ENCODE measurements around the gene NSL1. TPM values are rescaled to one million over a fixed set of nuclear protein-coding genes. Genes with fewer than 3 reads are reported as not detected.
A peak's percentile ranks its signal among the peaks of the same experiment; 100 is the strongest.

Gene NSL1
- total and polyA plus RNA-seq, 2 experiments from 2014 or later = 30.7 to 32.0 TPM

DNA sequence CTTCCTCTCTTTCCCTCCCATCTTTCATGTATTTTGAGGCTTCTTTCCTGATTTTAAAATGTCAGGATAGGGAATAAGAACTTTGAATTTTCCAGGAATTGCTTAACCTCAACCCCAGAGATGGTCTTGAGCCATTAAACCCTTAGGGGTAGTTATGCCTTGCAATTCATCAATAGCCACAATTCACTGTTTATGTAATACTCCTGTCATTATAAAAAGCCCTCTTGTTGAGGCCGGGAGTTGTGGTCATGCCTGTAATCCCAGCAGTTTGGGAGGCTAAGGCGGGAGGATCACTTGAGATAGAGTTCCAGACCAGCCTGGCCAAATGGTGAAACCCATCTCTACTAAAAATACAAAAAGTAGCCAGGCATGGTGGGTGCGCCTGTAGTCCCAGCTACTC lies 31.4 kb upstream of the NSL1 start:
- Histone ChIP-seq H3K36me3 (ENCODE audit: low read depth) (no peaks in the 10 kb centered on the region), H4K20me1 (ENCODE audit: insufficient read depth) (no peaks in the 10 kb centered on the region), H3K79me2 (ENCODE audit: insufficient read depth) (no peaks in the 10 kb centered on the region), H3K4me2 (ENCODE audit: unreplicated experiment) (no peak overlapping the region), H3K9me3 (ENCODE audit: low read depth) (no peaks in the 10 kb centered on the region), H3K27ac (no peak overlapping the region), H3F3A (ENCODE audit: insufficient read depth) (no peaks in the 10 kb centered on the region), H3K4me1 (ENCODE audit: insufficient read depth) (no peaks in the 10 kb centered on the region), H2AFZ (no peak overlapping the region), H3K4me3 (no peak overlapping the region), H3K27me3 (replicated peaks; ENCODE audit: insufficient read depth) (no peaks in the 10 kb centered on the region), H3K9ac (no peak overlapping the region), H3K9me2 (ENCODE audit: insufficient read depth) (no peaks in the 10 kb centered on the region)
- no peak for DNase-seq
- in situ Hi-C loops (cut with MboI) = no loop called here
- TF ChIP-seq EZH2 (IDR thresholded peaks at IDR 0.05; ENCODE audit: insufficient read depth, poor library complexity, severe bottlenecking) = no peak
- no peak for TF ChIP-seq EZH2phosphoT487 (IDR thresholded peaks at IDR 0.05; ENCODE audit: insufficient read depth, low read depth)
- 73 to 80% methylated on average over 3 of the region's 3 CpGs for WGBS, 2 experiments (ENCODE audit: low coverage in 1 of 2, low lambda C conversion rate in 2 of 2, missing lambda C conversion rate in 2 of 2)

- H3K9ac ChIP-seq = no peak overlapping the region
- no peaks in the 10 kb centered on the region for H3K9me2 ChIP-seq (ENCODE audit: insufficient read depth)
- H3K79me2 ChIP-seq (ENCODE audit: insufficient read depth) = no peaks in the 10 kb centered on the region
- no peaks in the 10 kb centered on the region for H3K9me3 ChIP-seq (ENCODE audit: low read depth)
- no peak overlapping the region for H2AFZ ChIP-seq
- H3K4me3 ChIP-seq = no peak overlapping the region
- H3K27ac ChIP-seq = no peak overlapping the region
- in situ Hi-C loops (cut with MboI) = no loop called here
- no peak for DNase-seq
- H3K4me2 ChIP-seq (ENCODE audit: unreplicated experiment) = no peak overlapping the region
- H3K4me1 ChIP-seq (ENCODE audit: insufficient read depth) = no peaks in the 10 kb centered on the region; the same call in 1 of the 2 replicates
- H3K27me3 ChIP-seq (replicated peaks; ENCODE audit: insufficient read depth) = no peaks in the 10 kb centered on the region
- TF ChIP-seq EZH2phosphoT487 (IDR thresholded peaks at IDR 0.05; ENCODE audit: insufficient read depth, low read depth) = no peak
- TF ChIP-seq EZH2 (IDR thresholded peaks at IDR 0.05; ENCODE audit: insufficient read depth, poor library complexity, severe bottlenecking) = no peak
- H3F3A ChIP-seq (ENCODE audit: insufficient read depth) = no peaks in the 10 kb centered on the region
- 75 to 79% methylated on average over 2 of the region's 2 CpGs for WGBS, 2 experiments (ENCODE audit: low coverage in 1 of 2, low lambda C conversion rate in 2 of 2, missing lambda C conversion rate in 2 of 2)
- H3K36me3 ChIP-seq (ENCODE audit: low read depth) = no peaks in the 10 kb centered on the region
- H4K20me1 ChIP-seq (ENCODE audit: insufficient read depth) = no peaks in the 10 kb centered on the region
Measured at GRCh38 chr1:212820969-212821368, 29.4 kb upstream of the NSL1 start.

- H3K79me2 ChIP-seq (ENCODE audit: insufficient read depth) = no peaks in the 10 kb centered on the region
- no peaks in the 10 kb centered on the region for H3K9me2 ChIP-seq (ENCODE audit: insufficient read depth)
- no peaks in the 10 kb centered on the region for H3K27me3 ChIP-seq (replicated peaks; ENCODE audit: insufficient read depth)
- no peak overlapping the region for H2AFZ ChIP-seq
- no peaks in the 10 kb centered on the region for H4K20me1 ChIP-seq (ENCODE audit: insufficient read depth)
- H3K9ac ChIP-seq = no peak overlapping the region
- H3K36me3 ChIP-seq (ENCODE audit: low read depth) = no peaks in the 10 kb centered on the region
- H3K4me3 ChIP-seq = no peak overlapping the region
- 57% methylated on average over 5 of the region's 5 CpGs for WGBS, 2 experiments (ENCODE audit: low coverage in 1 of 2, low lambda C conversion rate in 2 of 2, missing lambda C conversion rate in 2 of 2)
- no peak for DNase-seq
- no peaks in the 10 kb centered on the region; the same call in 1 of the 2 replicates for H3K4me1 ChIP-seq (ENCODE audit: insufficient read depth)
- no peak for TF ChIP-seq EZH2phosphoT487 (IDR thresholded peaks at IDR 0.05; ENCODE audit: insufficient read depth, low read depth)
- TF ChIP-seq EZH2 (IDR thresholded peaks at IDR 0.05; ENCODE audit: insufficient read depth, poor library complexity, severe bottlenecking) = no peak
- no peak overlapping the region for H3K27ac ChIP-seq
- H3K4me2 ChIP-seq (ENCODE audit: unreplicated experiment) = no peak overlapping the region
- H3K9me3 ChIP-seq (ENCODE audit: low read depth) = no peaks in the 10 kb centered on the region
- H3F3A ChIP-seq (ENCODE audit: insufficient read depth) = no peaks in the 10 kb centered on the region
- in situ Hi-C loops (cut with MboI) = no loop called here
Measured at GRCh38 chr1:212819726-212820125, 28.1 kb upstream of the NSL1 start.

GRCh38 chr1:212816567-212817278 lies 25.1 kb upstream of the NSL1 start:
- no peaks in the 10 kb centered on the region for H3F3A ChIP-seq (ENCODE audit: insufficient read depth)
- H2AFZ ChIP-seq = no peak overlapping the region
- H3K9me3 ChIP-seq (ENCODE audit: low read depth) = no peaks in the 10 kb centered on the region
- no peaks in the 10 kb centered on the region for H3K27me3 ChIP-seq (replicated peaks; ENCODE audit: insufficient read depth)
- in situ Hi-C loops (cut with MboI) = no loop called here
- H4K20me1 ChIP-seq (ENCODE audit: insufficient read depth) = no peaks in the 10 kb centered on the region
- H3K27ac ChIP-seq = no peak overlapping the region
- no peaks in the 10 kb centered on the region; the same call in 1 of the 2 replicates for H3K4me1 ChIP-seq (ENCODE audit: insufficient read depth)
- peak; percentile 5 for DNase-seq
- no peak overlapping the region for H3K9ac ChIP-seq
- no peaks in the 10 kb centered on the region for H3K9me2 ChIP-seq (ENCODE audit: insufficient read depth)
- H3K36me3 ChIP-seq (ENCODE audit: low read depth) = no peaks in the 10 kb centered on the region; the same call in 1 of the 2 replicates
- no peak overlapping the region for H3K4me2 ChIP-seq (ENCODE audit: unreplicated experiment)
- 83 to 85% methylated on average over 3 of the region's 3 CpGs for WGBS, 2 experiments (ENCODE audit: low coverage in 1 of 2, low lambda C conversion rate in 2 of 2, missing lambda C conversion rate in 2 of 2)
- TF ChIP-seq EZH2phosphoT487 (IDR thresholded peaks at IDR 0.05; ENCODE audit: insufficient read depth, low read depth) (no peak), EZH2 (IDR thresholded peaks at IDR 0.05; ENCODE audit: insufficient read depth, poor library complexity, severe bottlenecking) (no peak)
- H3K4me3 ChIP-seq = no peak overlapping the region
- no peaks in the 10 kb centered on the region for H3K79me2 ChIP-seq (ENCODE audit: insufficient read depth)

Data from GM23248 (cell line).